ENCODE measurements around the gene SLC35A3.

Gene SLC35A3

DNA sequence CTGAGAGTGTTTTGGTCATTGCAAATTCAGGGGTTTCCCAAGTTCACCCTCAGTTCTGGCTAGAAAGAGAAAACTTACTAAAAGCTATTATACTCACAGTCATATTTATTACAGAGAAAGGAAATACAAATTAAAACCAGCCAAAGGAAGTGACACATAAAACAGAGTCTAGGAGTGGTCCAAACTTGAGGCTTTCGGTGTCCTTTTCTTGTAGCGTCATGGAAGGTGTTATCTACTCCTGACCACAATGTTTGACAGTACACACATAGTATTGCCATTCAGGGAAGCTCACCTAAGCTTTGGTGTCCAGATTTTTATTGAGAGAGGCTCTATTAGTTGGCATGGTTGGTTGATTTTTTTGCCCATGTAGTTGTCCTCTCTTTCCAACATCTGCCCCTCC is 59.0 kb downstream of the SLC35A3 start:
- TF ChIP-seq, protein P1, sequence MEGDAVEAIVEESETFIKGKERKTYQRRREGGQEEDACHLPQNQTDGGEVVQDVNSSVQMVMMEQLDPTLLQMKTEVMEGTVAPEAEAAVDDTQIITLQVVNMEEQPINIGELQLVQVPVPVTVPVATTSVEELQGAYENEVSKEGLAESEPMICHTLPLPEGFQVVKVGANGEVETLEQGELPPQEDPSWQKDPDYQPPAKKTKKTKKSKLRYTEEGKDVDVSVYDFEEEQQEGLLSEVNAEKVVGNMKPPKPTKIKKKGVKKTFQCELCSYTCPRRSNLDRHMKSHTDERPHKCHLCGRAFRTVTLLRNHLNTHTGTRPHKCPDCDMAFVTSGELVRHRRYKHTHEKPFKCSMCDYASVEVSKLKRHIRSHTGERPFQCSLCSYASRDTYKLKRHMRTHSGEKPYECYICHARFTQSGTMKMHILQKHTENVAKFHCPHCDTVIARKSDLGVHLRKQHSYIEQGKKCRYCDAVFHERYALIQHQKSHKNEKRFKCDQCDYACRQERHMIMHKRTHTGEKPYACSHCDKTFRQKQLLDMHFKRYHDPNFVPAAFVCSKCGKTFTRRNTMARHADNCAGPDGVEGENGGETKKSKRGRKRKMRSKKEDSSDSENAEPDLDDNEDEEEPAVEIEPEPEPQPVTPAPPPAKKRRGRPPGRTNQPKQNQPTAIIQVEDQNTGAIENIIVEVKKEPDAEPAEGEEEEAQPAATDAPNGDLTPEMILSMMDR (IDR thresholded peaks at IDR 0.05; ENCODE audit: insufficient read depth, low read depth, low read length, missing control alignments), result no peak
- DNase-seq (ENCODE audit: low read depth), result no peak
- no peak overlapping the region for H3K4me3 ChIP-seq (ENCODE audit: low read length)

DNA sequence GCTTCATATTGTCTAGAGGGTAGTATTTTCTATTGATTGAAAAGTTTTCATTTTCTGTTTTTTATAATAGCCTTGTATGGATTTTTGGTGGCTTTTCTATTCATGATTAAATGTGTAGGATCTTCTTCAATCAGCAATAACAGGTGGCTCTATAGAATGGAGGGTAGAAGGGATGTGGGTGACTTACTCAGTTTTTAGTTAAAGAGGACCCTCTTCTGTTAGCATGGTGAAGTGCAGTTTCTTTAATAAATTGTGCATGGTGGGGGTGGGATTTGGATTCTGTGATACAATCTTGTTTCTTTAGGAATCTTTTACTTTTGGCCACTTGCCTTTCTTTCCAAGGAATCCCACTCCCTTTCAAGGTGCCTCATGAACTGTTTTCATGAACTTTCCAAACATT is 64.7 kb downstream of the SLC35A3 start:
- no peak overlapping the region for H3K4me3 ChIP-seq (ENCODE audit: low read length)
- DNase-seq (ENCODE audit: low read depth), result peak; percentile 29
- TF ChIP-seq, protein P1 (IDR thresholded peaks at IDR 0.05; ENCODE audit: insufficient read depth, low read depth, low read length, missing control alignments), result peak; percentile 29

DNA sequence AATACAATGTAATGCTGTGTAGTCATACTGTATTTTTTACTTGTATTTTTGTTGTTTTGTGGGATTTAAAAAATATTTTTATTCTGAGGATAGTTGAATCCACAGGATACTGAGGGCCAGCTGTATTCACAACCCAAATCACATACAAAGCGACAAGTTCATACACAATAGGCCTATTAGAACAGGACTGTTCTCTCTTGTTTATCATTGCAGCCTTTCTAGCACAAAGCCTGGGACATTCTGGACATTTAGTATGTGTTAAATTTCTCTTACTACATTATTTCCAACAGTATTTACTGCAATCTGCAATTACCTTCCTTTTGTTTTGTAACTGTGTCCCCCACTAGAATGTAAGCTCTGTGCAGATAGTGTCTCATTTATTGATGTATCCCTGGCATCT is 65.4 kb downstream of the SLC35A3 start:
- no peak for DNase-seq (ENCODE audit: low read depth)
- H3K4me3 ChIP-seq (ENCODE audit: low read length), result no peak overlapping the region
- TF ChIP-seq, protein P1 (IDR thresholded peaks at IDR 0.05; ENCODE audit: insufficient read depth, low read depth, low read length, missing control alignments), result no peak

DNA sequence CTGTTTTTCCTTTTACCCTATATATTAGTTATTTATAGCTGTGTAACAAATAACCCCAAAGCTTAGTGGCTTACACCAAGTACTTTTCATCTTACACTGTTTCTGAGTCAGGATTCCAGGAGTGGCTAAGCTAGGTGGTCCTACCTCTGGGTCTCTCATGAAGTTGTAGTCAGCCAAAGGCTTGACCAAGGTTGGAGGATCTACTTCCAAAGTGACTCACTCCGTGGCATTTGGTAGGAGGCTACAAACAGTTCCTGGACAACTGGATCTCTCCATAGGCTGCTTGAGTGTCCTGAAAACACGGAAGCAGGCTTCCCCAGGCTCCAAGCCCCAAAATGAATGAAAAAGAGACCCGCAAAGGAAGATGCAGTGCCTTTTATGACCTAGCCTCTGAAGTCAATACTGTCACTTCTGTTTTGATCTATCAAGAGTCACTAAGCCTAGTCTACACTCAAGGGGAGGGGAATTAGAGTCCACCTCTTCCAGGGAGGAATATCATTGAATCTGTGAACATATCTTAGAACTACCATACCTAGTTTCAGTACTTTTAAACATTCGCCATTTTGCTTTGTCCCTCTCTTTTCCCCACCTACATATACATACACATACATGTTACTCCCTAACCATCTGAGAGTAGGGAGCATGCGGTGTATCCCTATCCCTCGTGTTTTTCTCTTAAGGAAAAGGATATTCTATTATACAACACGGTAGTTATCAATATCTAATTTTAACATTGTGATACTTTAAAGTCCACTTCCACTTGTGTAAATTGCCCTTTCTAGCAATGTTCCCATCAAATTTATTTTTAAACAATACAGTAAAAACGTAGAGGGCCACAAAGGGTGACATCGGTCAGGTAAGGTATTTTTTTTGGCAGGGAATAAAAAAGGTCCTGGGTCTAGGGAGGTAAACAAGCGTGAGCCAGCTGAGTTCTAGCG is 67.2 kb downstream of the SLC35A3 start:
- peak overlapping the region; percentile 86 for H3K4me3 ChIP-seq (ENCODE audit: low read length)
- DNase-seq (ENCODE audit: low read depth), result peak; percentile 73
- TF ChIP-seq, protein P1 (IDR thresholded peaks at IDR 0.05; ENCODE audit: insufficient read depth, low read depth, low read length, missing control alignments), result no peak

DNA sequence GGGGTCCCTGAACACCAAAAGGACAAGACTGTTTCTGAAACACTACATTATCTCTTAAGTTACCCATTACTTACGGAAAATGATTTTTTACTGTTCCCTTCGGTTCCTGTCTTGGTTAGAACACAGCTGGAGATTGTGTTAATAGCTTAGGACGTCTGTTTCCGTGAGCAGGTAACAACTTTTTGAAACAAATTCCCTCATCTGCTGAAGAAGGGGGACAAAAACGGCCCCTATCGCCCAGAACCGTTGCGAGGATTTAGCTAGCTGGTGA is 67.8 kb downstream of the SLC35A3 start:
- H3K4me3 ChIP-seq (ENCODE audit: low read length), result peak overlapping the region; percentile 86
- TF ChIP-seq, protein P1 (IDR thresholded peaks at IDR 0.05; ENCODE audit: insufficient read depth, low read depth, low read length, missing control alignments), result no peak
- no peak for DNase-seq (ENCODE audit: low read depth)

DNA sequence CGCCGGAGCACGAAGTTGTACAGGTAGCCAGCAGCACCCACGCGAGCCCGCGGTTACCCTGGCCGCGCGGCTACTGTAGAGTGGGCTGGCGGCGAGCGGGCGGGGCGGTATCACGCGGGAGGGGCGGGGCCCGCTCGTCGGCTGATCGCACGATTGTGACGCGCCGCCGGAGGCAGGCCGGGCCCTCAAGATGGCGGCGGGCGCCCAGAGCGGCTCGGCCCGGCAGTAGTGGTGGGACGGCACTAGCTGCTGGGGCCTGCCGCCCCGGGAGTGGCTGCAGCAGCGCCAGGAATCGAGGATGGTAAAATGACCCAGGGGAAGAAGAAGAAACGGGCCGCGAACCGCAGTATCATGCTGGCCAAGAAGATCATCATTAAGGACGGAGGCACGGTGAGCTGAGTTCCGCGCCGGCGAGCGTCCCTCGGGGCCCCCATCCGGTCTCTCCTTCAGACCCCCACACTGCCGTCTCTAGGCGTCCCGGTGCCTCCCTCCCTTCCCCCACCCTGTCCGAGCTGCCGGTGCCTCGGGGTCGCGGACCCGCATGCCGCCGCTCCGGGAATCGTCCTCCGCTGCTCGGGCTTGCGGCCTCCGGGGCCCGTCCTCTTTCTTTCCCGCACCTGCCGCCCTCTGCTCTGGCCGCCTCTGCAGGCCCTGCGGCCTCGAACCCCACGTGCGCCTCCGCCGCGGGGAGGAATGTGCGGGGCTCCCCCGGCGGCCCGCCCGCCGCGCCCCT is 68.3 kb downstream of the SLC35A3 start:
- TF ChIP-seq, protein P1 (IDR thresholded peaks at IDR 0.05; ENCODE audit: insufficient read depth, low read depth, low read length, missing control alignments), result no peak
- peak; percentile 93 for DNase-seq (ENCODE audit: low read depth)
- H3K4me3 ChIP-seq (ENCODE audit: low read length), result peak overlapping the region; percentile 86

Measured in epithelial cell of esophagus (primary cell).